22Rv1 (cell line): Measurements from ENCODE around the gene IGFBP3.

ENCODE experiments used
- H3K27ac ChIP-seq: fragments of 450-650 bp; 2 replicates; pipeline ENCODE4 v1.5.1; 2017
- CTCF ChIP-seq: fragments of 450-650 bp; IDR thresholded peaks from 2 replicates; pipeline ENCODE4 v1.5.1; 2017; ENCODE audit warnings: mild to moderate bottlenecking
- ZFX ChIP-seq: fragments of 450-650 bp; IDR thresholded peaks from 2 replicates; pipeline ENCODE4 v1.6.1; 2017; ENCODE audit warnings: antibody characterized with exemption, borderline replicate concordance

The IGFBP3 gene

GRCh38 chr7:45888185-45888992, 32.7 kb downstream of the IGFBP3 start, which contains the start of gene IGFBP1:
Gene IGFBP1, plus strand, starts transcription at chr7:45888488. Its CDS starts 165 bp downstream, at chr7:45888653.
- no peak for TF ChIP-seq CTCF
- TF ChIP-seq ZFX, result no peak

GRCh38 chr7:45886931-45887667, 34.0 kb downstream of the IGFBP3 start:
- TF ChIP-seq CTCF (no peak), ZFX (no peak)
- H3K27ac ChIP-seq, result no peak overlapping the region

More at GRCh38 chr7:45888185-45888992, 32.7 kb downstream of the IGFBP3 start, which contains the start of gene IGFBP1:
- H3K27ac ChIP-seq, result no peak within 1 kb of the TSS

- H3K27ac ChIP-seq, result no peak overlapping the region
- TF ChIP-seq CTCF (no peak), ZFX (no peak)
Observed at GRCh38 chr7:45885264-45885882, 35.7 kb downstream of the IGFBP3 start.

- no peak overlapping the region for H3K27ac ChIP-seq
- TF ChIP-seq ZFX (no peak), CTCF (no peak)
Observed at GRCh38 chr7:45884136-45884535, 36.9 kb downstream of the IGFBP3 start.

GRCh38 chr7:45882465-45882810, 38.6 kb downstream of the IGFBP3 start:
- TF ChIP-seq ZFX (no peak), CTCF (no peak)
- H3K27ac ChIP-seq, result no peak overlapping the region

GRCh38 chr7:45881759-45882464, 39.2 kb downstream of the IGFBP3 start:
- no peak overlapping the region for H3K27ac ChIP-seq
- TF ChIP-seq CTCF, result no peak
- TF ChIP-seq ZFX, result no peak
